Activated CD4-positive, alpha-beta T cell treated with anti-CD3 and anti-CD28 coated beads, Interleukin-2, Interleukin-4, amounts not matched to agents 100 ng/mL and 50 ng/mL, durations not matched to agents 16 hours and 8 hours (primary cell): ENCODE results near the gene NHLRC1.
A peak's percentile ranks its signal among the peaks of the same experiment; 100 is the strongest.
"Not testable (repeated sequence)": the region's sequence is repeated elsewhere in the genome, so short reads cannot be mapped to it uniquely, and the experiment has no call there.

ENCODE experiments used
- DNase-seq: peaks from one replicate; pipeline ENCODE4 v3.0.0-alpha.2; 2020; ENCODE audit warnings: low spot score

Gene NHLRC1

DNA sequence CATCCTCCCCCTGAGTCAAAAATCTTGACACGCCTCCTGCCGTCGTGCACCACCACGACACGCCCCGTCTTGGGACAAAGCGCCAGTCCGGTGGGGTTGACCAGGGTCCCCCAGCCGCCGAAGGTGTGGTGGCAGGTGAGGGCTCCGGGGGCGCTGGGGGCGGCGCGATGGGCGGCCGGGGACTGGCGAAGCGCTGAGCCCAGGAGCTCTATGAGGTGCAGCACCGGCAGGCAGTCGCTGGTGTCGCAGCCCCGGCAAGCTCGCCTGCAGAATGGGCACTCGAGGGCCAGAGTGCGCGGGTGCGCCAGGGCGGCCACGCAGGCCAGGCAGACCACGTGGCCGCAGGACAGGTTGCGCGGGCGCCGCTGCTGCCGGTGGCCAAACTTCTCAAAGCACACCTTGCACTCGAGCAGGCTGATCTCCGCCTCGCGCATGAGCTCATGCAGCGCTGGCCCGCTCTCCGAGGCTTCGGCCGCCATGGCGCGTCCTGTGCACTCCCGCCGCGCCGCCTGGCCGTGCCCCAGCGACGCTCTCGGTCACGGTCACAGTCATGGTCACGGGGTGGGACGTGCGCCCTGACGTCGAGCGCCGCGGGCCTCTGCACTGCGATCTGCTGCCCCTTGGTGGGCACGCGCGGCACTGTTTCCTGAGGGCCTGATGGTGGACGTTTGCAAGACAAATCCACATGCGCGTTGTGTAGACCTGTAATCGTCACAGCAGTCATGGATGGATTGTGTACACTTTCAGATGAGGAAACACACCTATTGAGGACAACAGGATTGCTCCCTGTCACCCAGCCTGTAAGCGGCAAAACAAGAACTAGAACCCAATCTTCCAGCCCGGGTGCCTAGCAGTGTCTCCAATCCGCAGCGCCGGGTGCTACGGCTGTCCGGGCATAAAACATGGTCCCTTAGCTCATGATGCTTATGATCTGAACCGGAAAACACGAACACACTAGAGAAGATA is at the start of gene NHLRC1:
TSS of gene NHLRC1 (minus strand) at position 550 of the 966 bp plus-strand sequence. CDS start at position 479, 71 bp downstream.
- DNase-seq = peak; percentile 73

DNA sequence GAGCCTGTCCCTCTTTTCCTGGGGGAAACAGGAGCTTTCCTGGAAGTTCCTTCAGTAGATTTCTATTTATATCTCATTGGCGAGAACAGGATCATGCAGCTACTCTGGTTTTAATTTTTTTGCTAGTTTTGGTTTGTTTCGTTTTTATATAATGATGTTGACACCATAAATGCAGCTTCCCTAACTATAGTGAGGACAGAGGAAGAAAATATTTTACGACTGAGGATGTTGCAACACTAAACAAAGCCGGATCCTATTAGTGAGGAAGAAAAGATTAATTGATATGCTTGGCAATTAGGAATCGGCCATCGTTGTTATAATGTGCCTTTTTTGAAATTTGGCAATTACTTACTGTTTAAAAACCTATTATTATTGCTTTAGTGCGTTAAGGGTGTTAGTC is 49.4 kb upstream of the NHLRC1 start:
- no peak for DNase-seq

DNA sequence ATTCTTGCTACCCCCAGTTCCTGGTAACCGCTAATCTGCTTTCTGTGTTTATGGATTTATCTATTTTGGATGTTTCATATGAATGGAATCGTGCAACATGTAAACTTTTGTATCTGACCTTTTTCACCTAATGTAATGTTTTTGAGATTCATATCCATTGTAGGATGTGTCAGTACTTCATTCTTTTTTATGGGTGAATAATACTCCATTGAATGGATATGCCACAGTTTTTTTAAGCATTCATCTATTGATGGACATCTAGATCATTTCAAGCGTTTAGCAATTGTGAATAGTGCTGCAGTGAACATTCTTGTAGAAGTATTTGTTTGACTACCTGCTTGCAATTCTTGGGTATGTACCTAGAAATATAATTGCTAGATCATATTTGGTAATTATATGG is 45.8 kb upstream of the NHLRC1 start:
- DNase-seq = no peak

DNA sequence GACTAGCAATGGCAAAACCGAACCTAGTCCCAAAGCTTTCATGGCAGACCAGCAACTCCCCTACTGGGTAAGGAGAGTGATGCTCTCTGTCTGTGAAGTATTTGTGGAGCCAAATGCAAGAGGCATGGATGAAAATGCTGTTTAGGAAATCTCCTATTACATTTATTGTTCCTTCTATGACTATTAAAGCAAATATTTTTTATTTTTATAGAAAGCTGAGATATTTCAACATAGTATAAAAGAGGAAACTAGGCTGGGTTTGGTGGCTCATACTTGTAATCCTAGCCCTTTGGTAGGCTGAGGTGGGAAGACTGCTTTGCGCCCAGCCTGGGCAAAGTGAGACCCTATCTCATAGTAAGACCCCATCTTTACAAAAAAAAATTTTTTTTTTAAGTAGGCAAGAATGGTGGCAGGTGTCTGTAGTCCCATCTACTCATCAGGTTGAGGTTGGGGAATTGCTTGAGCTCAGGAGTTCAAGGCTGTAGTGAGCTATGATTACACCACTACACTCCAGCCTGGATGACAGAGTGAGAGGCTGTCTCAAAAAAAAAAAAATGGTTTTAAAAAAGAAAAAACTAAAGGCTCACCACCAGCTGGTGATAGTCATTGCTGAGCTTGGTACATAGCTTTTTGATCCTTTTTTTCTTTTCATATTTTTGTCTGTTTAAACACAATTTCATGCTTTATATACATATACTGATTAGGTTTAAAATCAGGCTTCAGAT is 44.0 kb upstream of the NHLRC1 start:
- no peak for DNase-seq

DNA sequence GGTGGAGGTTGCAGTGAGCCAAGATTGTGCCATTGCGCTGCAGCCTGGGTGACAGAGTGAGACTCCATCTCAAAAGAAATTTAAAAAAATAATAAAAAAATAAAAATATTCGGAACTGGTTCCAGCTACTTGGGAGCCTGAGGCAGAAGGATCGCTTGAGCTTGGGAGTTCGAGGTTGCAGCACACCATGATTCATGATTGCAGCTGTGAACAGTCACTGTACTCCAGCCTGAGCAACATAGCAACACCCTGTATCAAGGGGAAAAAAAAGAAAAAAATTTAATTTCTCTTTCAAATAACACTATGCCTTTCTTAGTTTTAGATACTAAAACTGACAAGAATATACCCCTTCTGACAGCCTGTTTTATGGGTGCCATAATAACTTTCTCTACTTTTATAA is 43.3 kb upstream of the NHLRC1 start:
- DNase-seq = no peak

DNA sequence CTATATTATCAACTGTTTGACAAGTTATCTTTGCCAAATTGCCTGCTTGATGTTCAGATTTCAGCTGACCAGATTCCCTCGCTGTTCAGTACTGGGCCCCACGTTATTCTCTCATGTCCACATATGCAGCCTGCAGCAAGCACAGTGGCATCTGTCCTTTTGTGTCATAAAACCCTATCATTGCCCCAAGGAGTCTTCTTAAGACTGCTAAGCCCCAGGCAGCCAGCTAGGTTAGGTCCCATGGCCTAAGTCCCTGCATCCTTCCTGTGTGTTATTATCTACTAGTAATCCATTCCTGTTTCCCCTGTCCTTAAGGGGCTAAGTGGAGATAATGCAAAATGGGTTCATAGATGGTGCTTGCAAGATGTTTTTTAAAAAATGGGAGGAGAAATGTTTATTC is 39.9 kb upstream of the NHLRC1 start:
- no peak for DNase-seq

DNA sequence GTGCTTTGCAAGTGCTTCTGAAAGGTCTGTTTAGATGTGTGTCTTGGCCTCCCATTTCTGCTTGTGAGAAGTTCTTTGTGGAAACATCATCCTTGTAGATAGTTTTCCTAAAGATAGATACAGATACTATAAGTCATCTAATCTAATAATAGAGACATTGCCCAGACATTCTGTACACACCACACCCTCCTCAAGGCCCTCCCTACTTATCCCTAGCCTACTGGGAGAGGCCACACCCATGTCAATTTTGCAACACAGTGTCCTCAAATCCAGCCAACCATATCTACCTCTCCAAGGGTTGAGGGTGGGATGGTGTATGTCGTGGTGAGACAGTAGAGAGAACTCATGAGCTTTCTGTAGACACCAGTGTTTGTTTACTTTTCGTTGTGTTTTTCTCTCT is 39.0 kb upstream of the NHLRC1 start:
- no peak for DNase-seq

DNA sequence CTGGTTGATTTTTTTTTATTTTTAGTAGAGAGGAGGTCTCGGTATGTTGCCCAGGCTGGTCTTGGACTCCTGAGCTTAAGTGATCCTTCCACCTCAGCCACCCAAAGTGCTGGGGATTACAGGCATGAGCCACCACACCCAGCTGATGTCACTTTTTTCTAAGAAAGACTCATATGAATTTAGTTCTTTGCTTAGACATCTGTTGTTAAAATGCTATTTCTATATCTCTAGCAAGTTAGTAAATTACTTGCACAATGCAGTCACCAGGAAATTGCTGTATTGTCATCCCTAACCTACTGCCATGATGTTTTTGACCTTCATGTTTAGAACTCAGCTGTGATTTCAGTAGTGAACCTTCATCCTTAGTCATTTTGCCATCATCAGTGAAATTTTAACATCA is 38.4 kb upstream of the NHLRC1 start:
- peak; percentile 17 for DNase-seq

DNA sequence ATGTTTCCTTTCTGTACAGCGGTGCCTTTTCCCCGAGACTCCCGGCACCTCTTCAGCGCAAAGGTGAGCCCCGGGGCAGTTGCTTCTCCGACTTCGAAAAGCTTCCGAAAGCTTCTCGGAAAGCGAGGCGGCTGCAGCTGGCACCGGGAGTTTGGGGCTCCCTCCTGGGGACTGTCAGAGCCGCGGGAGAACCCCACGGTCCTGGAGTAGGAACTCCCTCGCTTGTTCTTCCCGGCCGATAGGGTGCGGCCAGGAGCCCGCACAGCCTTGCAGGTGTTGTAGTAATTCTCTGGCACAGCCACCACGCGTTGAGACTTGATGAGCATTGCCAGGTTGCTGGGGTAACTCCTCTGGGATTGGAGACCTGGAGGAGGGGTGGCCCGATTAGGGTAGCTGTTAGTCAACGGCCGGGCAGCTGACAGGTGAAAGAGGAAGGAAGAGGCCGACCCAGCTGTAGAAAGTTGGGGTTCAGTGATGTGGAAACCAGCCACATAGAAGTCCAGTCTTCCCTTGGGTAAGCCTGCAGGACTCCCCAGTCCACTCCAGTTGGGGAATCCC is 33.5 kb upstream of the NHLRC1 start:
- peak; percentile 34 for DNase-seq

DNA sequence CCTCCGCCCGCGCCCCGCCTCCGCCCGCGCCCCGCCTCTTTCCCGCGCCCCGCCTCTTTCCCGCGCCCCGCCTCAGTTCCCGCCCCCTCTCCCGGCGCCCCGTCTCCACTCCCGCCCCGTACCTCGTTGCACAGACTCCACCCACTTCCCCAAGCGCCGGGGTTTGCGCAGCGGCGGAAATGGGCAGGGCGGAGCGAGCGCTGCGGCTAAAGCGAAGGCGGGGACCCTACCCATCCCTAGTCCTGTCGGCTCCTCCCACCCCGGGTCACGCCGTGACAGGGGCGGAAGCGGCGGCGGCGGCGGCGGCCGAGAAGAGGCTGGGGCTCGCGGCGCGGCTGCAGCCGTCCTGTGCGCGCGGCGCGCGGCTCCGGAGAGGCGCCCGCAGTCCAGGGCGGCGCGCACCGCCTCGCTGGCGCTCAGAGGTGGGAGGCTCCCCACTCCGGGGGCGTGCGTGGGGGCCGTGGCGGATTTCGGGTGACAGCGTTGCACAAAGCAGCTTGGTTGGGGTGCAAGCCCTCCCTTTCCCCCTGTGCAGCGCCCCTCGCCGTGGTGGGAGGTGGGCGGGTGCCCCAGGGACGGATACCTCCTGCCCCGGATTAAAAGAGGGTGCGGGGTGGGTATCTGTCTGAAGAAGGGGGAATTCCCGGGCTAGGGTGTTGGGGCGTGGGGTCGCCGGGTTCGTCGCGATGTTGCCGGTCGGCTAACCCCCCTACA is 32.8 kb upstream of the NHLRC1 start, which contains the start of gene KDM1B:
TSS of gene KDM1B (plus strand) at position 273 of the 714 bp plus-strand sequence. CDS start 4,474 bp downstream, outside the sequence.
- DNase-seq = peak; percentile 99

DNA sequence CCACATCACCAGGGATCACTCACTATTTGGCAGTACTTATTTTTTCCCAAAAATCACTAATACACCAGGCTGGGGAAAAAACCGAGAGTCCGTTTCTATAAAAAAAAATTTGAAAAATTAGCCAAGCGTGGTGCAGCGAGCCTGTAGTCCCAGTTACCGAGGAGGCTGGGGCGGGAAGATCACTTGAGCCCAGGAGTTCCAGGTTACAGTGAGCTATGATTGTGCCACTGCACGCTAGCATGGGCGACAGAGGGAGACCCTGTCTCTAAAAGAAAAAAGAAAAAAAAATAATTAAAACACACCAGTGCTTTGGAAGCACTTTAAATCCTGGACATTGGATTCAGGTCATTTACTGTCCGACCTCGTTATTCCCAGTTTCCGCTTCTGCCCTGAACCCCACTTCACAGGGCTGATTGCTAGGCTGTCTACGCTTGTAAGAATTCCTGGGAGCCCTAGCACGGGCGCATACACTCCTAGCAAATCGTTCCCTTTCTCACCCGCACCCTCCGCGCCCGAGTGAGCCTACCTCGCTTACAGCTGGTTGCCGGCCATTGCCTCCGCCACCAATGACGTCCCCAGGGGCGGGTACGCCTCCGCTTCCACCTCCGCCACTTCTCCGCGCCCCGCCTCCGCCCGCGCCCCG is 32.2 kb upstream of the NHLRC1 start, which contains the start of gene TPMT:
TSS of gene TPMT (minus strand) at position 571 of the 643 bp plus-strand sequence. CDS start 5,950 bp downstream, outside the sequence.
- DNase-seq = no peak

DNA sequence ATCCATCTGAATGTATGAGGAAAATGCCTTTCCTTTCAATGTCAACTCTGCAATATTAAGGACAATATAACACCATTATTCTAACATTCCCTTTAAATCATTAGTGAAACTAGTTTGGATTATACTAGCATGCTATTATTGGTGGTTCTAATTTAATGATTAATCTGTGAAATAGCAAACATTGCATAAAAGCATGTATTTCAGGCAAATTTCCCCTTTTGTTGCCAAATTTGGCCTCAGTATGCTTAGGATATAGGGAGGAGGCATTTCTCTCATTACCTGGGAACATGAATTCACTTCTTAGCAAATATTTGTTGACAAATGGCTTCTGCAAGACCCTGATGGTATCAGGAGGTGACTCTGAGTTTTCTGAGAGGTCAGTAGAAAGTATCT is 30.8 kb upstream of the NHLRC1 start:
- no peak for DNase-seq

DNA sequence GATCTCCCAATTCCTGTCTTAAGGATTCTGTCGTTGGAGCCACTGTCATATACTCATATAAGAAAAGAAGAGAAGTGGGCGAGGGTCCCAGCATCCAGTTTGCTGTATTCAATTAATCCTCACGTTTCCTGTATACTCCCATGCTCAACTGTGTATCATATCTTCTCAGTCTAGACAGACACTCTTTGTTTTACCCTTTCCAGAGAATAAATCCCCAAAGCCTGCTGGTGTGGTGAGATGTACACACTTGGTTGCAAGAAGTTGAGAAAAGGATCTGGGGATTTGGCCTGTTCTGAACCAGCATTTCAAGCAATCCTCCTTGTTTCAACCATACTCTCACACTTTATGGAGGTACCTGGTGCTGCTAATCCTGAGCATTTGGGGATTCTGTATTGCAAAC is 29.3 kb upstream of the NHLRC1 start:
- DNase-seq = no peak

DNA sequence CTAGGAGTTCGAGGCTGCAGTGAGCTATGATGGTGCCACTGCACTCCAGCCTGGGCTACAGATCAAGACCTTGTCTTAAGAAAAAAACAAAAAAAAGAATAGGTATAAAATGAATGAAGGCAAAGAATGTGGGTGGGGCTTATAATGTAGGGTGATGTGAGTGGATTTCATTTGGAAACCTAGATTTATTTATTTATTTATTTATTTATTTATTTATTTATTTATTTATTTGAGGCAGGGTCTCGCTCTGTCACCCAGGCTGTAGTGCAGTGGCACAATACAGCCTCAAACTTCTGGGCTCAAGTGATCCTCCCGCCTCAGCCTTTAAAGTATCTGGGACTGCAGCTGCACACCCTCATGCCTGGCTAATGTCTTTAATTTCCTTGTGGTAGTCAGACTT is 28.9 kb upstream of the NHLRC1 start:
- not testable (repeated sequence) for DNase-seq

DNA sequence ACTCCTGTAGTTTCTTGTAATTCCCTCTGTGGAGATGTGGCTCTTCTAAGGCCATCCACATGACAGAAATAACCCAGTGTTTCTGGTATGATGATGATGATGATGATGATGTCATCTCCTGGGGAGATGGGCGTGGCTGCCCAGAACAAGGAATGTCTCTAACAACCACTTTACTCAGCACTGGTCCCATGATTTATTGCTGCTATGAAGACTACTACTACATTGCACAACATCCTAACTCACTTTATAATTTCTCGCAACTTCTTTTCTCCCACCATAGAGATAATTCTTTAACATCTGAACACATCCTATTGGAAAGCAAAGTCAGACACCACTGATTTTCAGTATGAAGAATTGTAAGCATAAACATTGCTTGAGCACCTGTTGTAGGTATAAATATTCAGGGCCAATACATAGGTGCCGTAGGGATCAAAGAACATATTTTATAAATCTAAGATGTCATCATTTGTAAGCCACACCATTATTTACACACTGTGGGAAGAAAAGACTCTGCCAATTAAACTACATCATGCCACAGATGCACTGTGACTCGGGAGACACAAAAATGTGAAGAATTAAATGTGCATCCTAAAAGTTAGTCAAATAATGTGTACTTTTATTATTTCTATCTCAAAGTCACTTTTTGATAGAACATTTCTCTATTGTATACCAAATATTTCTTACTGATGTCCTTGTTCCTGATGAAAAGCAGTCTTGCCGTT is 26.0 kb upstream of the NHLRC1 start:
- no peak for DNase-seq

DNA sequence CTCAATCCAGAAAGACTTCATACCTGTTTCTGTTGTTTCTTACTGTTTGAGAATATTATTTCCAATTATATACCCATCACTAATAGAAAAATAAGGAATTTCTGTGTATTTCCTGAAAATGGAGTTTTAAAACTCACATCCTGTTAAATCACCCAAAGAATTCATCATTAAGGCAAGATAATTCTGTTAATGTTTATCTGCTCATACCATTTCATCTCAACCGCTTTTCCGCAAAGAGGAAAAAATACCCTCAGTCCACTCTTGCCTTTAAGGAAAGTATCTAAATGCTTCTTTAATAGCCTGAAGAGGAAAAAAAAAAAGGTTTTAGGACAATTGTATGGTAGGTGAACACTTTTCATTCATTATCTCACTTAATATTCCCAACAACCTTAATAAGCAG is 25.1 kb upstream of the NHLRC1 start:
- no peak for DNase-seq

DNA sequence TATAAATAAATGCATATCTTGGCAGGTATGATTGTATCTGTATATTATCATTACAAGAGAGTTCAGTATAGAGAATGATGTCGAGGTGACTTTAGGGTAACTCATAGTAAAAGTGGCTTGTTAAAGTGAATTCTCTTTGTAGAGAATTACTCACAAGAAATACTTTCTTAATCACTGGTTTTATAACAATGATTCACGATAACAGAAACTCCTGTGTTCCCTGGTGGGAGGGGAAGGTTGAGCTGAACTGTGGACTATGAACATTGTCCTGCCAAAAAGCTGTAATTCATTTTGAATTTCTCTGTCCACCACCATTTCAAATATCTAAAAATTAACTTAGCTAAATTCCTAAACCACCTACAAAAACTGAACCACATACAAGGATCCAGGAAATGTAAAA is 24.7 kb upstream of the NHLRC1 start:
- DNase-seq = no peak

DNA sequence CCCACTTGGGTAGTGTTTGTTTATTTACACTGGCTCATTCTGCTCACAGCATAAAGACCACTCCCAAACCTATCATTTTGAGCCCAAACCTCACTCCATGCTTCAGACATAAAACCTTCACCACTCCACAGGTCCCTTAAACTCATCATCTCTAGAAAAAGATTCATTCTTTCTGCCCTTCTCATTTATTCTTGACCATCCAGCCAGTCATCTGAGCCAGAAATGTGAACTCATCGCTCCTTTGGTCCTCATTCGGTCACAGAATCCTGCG is 20.0 kb upstream of the NHLRC1 start:
- DNase-seq = no peak

DNA sequence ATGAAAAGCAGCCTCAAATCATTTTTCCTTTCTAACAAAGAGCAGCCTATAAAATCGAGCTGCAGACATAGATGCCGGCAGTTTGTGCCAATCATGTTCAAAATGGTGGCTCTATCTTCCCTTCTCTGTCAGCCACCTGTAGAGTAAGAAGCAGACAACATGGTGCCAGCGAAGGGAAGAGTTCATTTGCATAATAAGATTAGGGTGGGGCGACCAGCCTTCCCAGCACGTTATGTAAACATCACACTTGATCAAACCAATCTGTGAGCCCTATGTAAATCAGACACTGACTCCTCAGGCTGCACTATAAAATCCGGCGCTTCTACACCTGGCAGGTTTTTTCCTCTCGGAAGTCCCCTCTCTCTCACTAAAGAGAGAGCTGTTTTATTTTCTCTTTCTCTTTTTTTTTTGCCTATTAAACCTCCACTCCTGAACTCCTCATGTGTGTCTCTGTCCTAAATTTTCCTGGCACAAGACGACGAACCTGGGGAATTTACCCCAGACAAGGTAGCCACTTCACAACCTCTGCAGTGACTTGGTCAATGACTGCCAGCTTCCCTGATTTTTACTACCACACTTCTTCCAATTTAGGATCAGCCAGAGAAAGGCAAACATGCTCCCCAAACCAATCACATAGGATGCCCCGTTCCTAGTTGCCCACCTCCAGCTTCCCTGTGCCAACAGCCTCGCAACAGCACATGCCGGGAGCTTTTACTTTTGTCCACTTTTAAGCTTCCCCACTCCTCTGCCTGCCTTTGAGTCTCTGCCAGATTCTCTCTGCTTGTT is 19.5 kb upstream of the NHLRC1 start:
- no peak for DNase-seq

DNA sequence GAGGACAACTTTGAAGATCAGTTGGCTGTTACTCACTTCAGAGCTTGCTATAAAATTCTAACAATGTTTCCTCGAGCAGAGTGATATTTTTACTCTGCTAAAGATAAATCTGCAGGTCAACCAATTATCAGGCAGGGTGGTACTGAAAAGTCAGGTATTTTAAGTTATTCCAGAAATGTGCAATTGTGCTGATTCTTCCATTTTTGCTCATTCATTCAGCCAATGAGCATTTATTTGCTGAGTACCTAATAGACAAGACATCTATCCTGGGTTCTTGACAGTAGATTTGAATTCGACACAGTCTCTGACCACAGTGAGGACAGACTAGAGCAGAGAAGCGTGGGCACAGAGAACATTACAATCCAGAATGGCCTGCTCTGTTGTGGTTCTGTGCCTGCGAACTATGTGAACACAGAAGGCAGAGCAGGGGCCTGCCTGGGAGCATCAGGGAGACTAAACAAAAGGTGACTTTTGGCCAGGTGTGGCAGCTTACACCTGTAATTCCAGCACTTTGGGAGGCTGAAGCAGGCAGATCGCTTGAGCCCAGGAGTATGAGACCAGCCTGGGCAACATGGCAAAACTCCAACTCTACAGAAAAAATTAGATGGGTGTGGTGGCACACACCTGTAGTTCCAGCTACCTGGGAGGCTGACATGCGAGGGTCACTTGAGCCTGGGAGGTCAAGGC is 17.6 kb upstream of the NHLRC1 start:
- DNase-seq = no peak
